GM19468 (cell line): ENCODE results near the gene AFTPH.

Source experiments
- ATAC-seq: cut with Tn5 transposase; IDR thresholded peaks from one replicate; pipeline ENCODE4 v1.9.1; 2021; ENCODE audit warnings: mild to moderate bottlenecking, moderate library complexity, moderate number of reproducible peaks; ENCODE audit not compliant: unreplicated experiment; ENCODE audit errors: extremely low read depth

AFTPH gene

GRCh38 chr2:64535024-64535423 is 10.9 kb downstream of the AFTPH start:
- ATAC-seq: no peak

DNA sequence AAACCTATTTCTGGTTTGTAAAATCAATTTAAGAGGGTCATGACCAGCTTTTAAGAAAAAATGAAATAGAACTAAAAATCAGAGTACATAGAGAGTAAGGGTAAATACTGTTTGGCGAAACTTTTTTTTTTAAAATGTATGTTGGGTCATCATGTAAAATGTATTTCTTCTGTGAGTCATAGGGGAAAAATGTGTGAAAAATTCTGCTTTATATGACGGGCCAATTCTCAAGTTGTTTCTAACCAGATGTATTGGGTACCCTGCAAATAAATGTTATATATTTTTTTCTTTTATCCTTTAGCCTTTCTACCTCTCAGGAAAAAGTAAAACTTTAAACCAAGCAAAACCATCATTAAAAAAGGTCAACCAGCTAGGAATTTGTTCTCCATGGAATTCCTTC is 13.9 kb downstream of the AFTPH start:
- ATAC-seq: no peak

- ATAC-seq: no peak
These were observed 14.8 kb downstream of the AFTPH start for GRCh38 chr2:64538764-64539433.

GRCh38 chr2:64540615-64541014 is 16.5 kb downstream of the AFTPH start:
- no peak for ATAC-seq

GRCh38 chr2:64541547-64541946 is 17.4 kb downstream of the AFTPH start:
- ATAC-seq: no peak

DNA sequence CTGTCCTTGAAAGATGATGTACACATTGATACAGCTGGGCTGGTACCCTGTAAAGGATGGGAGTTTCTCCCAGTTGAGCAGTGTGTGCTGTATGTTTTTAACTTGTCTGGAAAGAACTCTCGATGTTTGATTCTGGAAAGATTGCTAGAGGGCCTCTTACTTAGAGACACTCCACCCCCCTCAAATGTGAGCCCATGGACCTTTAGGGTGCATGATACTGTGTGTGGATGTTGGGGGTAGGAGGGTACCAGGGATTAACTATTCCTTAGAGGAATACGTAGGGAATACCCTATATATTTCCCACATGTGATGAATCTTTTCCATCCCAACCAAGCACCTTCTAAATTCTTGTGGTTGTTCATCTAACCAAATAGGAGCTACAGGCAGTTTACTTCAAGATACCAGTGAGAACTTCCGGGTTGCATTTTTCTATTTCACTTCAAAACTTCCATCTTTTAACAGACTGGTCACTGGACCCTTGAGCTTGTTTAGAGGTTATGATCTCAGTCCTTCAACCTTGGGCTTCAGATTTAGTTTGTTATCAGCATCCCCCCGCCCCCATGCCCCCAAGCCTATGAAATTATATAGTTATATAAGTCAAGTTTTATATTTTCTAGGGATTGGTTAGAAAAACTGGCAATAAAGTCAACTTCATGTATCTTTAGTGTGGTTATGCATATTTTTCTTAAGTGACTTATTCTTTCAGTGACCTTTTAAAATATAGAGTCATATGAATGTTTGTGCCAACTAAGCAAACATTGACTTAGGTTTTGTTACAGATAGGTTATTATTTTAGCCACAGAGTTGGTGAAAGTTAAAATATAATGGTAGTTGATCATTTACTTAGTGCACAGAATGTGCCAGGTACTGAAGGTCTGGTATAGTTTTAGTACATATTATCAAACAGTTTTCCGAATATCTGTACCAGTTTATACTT is 18.2 kb downstream of the AFTPH start:
- no peak for ATAC-seq

DNA sequence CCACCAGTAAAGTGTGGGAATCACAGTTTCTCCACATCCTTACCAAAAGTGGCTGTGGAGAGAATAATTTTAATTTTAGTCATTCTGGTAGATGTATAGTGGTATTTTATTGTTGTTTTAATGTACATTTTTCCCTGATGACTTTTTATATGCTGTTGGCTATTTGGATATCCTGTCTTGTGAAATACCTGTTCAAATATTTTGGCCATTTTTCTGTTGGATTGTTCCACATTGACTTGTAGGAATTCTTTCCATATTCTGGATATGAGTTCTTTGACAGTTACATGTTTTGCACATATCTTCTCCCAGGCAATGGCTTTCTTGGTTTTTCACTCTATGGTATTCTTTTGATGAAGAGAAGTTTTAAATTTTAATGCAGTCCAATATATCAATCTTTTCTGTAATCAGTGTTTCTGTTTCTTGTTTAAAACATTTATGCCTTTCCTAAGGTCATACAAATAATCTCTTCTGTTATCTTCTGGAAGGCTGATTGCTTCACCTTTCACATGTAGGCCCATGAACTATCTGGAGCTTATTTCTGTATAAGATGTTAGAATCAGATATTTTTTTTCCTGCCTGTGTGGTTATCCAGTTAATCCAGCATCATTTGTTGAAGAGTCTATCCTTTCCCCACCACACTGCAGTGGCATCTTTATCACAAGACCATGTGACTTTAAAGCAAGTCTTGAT is 19.0 kb downstream of the AFTPH start:
- ATAC-seq: no peak

DNA sequence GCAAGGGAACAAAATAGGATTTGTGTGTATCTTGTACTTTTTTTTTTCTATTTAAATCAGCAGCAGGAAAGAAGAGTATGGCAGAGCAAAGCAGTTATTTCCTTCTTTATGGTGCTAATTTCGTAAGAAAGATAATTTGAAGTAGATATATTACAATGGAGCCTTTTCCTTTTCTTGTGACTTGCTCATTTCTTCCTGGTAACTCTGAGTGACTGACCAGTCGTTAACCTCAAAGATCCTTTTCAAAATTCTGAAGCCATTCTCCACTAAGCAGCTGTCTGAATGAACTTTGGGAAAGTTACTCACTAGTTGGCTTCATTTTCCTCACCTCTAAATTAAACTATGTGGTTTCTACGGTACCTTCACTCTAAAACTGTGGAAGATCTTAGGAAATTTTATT is 24.6 kb downstream of the AFTPH start:
- no peak for ATAC-seq

DNA sequence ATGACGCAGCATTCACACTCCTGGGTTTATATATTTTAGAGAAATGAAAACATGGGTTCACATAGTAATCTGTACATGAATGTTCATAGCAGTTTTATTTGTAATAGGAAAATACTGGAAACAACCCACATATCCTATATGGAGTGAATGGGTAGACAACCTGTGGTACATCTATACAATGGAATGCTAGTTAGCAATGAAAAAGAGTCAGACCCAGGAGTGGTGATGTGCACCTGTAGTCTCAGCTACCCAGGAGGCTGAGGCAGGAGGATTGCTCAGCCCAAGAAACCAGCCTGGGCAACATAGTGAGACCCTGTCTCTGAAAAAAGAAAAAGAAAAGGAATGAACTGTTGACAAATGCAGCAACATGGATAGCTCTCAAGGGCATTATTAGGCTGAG is 25.9 kb downstream of the AFTPH start:
- ATAC-seq: no peak

GRCh38 chr2:64551851-64552250 is 27.7 kb downstream of the AFTPH start:
- no peak for ATAC-seq

GRCh38 chr2:64554117-64554516 is 30.0 kb downstream of the AFTPH start:
- no peak for ATAC-seq

GRCh38 chr2:64558445-64559081 is 34.4 kb downstream of the AFTPH start:
- no peak for ATAC-seq

GRCh38 chr2:64562148-64562784 is 38.1 kb downstream of the AFTPH start:
- no peak for ATAC-seq

GRCh38 chr2:64563436-64563938 is 39.4 kb downstream of the AFTPH start:
- no peak for ATAC-seq

DNA sequence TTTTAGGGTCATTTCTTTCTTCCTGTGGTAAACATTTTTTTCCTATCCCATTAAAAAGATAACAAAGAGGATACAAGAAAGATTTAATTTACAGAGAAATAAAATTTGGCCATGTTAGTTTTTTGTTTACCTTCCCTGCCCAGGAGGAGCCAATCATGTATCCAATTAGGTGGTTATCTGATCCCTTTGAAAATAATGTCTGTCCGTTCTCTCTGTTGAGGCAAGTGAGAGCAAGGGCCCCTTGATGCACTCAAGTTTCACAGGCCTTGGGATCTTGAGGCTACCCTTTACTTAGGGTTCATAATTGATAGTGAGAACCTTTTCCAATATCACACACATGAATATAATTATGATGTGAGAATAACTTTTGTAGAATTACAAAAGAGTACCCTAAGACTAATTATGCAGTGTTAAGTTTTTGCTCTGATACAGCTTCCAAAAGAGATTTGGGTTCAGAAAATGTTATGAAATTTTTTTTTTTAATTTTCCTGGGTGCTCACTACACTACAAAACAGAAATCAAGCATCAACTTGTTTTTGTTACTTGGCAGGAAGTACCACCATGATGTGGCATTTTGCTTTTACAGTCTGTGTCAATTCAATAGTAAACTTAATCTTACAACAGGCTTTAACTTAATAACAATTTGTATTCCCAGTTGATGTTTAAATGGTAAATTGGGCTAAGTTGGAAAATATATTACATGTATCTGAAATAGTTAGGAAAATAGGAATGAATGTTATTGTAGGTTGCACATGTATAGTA is 42.0 kb downstream of the AFTPH start:
- no peak for ATAC-seq

DNA sequence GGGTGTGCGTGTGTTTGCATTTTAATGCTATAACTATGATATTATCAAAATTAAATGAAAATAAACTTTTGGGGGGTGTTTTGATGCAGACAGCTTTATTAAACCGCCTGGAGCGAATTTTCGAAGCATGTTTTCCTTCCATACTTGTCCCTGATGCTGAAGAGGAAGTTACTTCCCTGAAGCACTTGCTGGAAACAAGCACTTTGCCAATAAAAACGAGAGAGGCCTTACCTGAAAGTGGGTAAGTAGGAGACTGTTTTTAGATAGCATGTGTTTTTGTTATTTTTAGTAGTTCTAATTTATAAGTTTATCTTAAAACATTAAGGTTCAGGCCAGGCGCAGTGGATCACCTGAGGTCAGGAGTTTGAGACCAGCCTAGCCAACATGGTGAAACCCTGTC is 43.3 kb downstream of the AFTPH start:
- ATAC-seq: no peak

DNA sequence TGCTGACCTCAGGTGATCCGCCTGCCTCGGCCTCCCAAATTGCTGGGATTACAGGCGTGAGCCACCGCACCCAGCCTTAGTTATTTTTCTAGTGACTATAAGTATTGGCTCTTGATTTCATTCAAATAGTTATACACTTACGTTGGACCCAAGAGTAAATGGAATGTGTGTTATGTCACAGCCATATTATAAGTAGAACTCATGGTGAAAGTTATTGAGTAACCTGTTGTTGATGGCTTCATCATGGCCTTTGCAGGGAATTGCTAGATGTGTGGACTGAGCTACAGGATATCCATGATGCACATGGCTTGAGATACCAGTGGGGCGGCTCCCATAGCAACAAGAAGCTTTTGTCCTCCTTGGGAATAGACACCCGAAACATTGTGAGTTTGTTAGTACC is 44.7 kb downstream of the AFTPH start:
- no peak for ATAC-seq

- ATAC-seq: no peak
These were observed 50.7 kb downstream of the AFTPH start for GRCh38 chr2:64574871-64575270.

- no peak for ATAC-seq
These were observed 56.9 kb downstream of the AFTPH start for GRCh38 chr2:64581018-64581417.
